Head of caudate nucleus (tissue), 42 donors: ENCODE data around the gene EIF4E1B.

ENCODE experiments used
- DNase-seq, 42 donors: peaks; one replicate each; pipeline versions ENCODE4 v3.0.0 to v3.0.0-alpha.2; 2020 to 2021; ENCODE audit warnings: mixed read lengths in 7 of 42
- intact Hi-C: fragments of 100-400 bp; cut with DNase I; formaldehyde crosslinking; loops from one replicate; pipeline ENCODE4 v1.15.0; 2022

EIF4E1B gene

GRCh38 chr5:176694631-176695030 lies 64.2 kb downstream of the EIF4E1B start:
- no peak for DNase-seq
- intact Hi-C loops: no loop called here

GRCh38 chr5:176695073-176695472 lies 64.6 kb downstream of the EIF4E1B start:
- no peak for DNase-seq
- intact Hi-C loops: no loop called here
